ENCODE results near the gene UBE2K.
A peak's percentile ranks its signal among the peaks of the same experiment; 100 is the strongest.

UBE2K gene

GRCh38 chr4:39685990-39686389, 11.9 kb upstream of the UBE2K start:
- Histone ChIP-seq H3K9me3 (no peaks in the 10 kb centered on the region), H3K27me3 (no peaks in the 10 kb centered on the region), H3K4me3 (ENCODE audit: low read depth, low read length) (no peak overlapping the region), H3K4me1 (no peaks in the 10 kb centered on the region), H3K36me3 (no peaks in the 10 kb centered on the region)
- TF ChIP-seq CTCF (IDR thresholded peaks at IDR 0.05; ENCODE audit: low read depth, low read length), result no peak
- no peak for DNase-seq

GRCh38 chr4:39687014-39687413, 10.9 kb upstream of the UBE2K start:
- Histone ChIP-seq H3K4me1 (no peaks in the 10 kb centered on the region), H3K9me3 (no peaks in the 10 kb centered on the region), H3K4me3 (ENCODE audit: low read depth, low read length) (no peak overlapping the region), H3K36me3 (no peaks in the 10 kb centered on the region), H3K27me3 (no peaks in the 10 kb centered on the region)
- TF ChIP-seq CTCF (IDR thresholded peaks at IDR 0.05; ENCODE audit: low read depth, low read length), result no peak
- no peak for DNase-seq

- TF ChIP-seq CTCF (IDR thresholded peaks at IDR 0.05; ENCODE audit: low read depth, low read length), result no peak
- Histone ChIP-seq H3K27me3 (no peaks in the 10 kb centered on the region), H3K36me3 (no peaks in the 10 kb centered on the region), H3K4me3 (ENCODE audit: low read depth, low read length) (no peak overlapping the region), H3K9me3 (no peaks in the 10 kb centered on the region), H3K4me1 (no peaks in the 10 kb centered on the region)
- DNase-seq, result no peak
Observed at GRCh38 chr4:39689970-39690369, 8.0 kb upstream of the UBE2K start.

GRCh38 chr4:39698424-39699009, 581 bp downstream of the UBE2K start:
- peak; percentile 47 for DNase-seq
- Histone ChIP-seq H3K27me3 (no peaks in the 10 kb centered on the region), H3K4me1 (no peaks in the 10 kb centered on the region; the same call in 1 of the 2 replicates), H3K36me3 (peaks cover 17% of the 10 kb centered on the region), H3K4me3 (ENCODE audit: low read depth, low read length) (peak overlapping the region; percentile 78), H3K9me3 (no peaks in the 10 kb centered on the region)
- TF ChIP-seq CTCF (IDR thresholded peaks at IDR 0.05; ENCODE audit: low read depth, low read length), result no peak

- no peak for TF ChIP-seq CTCF (IDR thresholded peaks at IDR 0.05; ENCODE audit: low read depth, low read length)
- no peaks in the 10 kb centered on the region; the same call in 1 of the 2 replicates for H3K4me1 ChIP-seq
- H3K4me3 ChIP-seq (ENCODE audit: low read depth, low read length), result peak overlapping the region; percentile 78
- no peak for DNase-seq
- H3K36me3 ChIP-seq, result peaks cover 17% of the 10 kb centered on the region
- H3K9me3 ChIP-seq, result no peaks in the 10 kb centered on the region
- no peaks in the 10 kb centered on the region for H3K27me3 ChIP-seq
Observed at GRCh38 chr4:39699687-39700409, 1.9 kb downstream of the UBE2K start.

- peak overlapping the region; percentile 78 for H3K4me3 ChIP-seq (ENCODE audit: low read depth, low read length)
- TF ChIP-seq CTCF (IDR thresholded peaks at IDR 0.05; ENCODE audit: low read depth, low read length), result no peak
- no peaks in the 10 kb centered on the region for H3K9me3 ChIP-seq
- H3K36me3 ChIP-seq, result peaks cover 19% of the 10 kb centered on the region
- no peaks in the 10 kb centered on the region; the same call in 1 of the 2 replicates for H3K4me1 ChIP-seq
- no peaks in the 10 kb centered on the region for H3K27me3 ChIP-seq
- no peak for DNase-seq
Observed at GRCh38 chr4:39700554-39700953, 2.6 kb downstream of the UBE2K start.
